Peyer's patch (tissue), 4 donors: ENCODE data around the gene NUMA1.

Source experiments
- POLR2A ChIP-seq, 2 donors: fragments of 450-650 bp; IDR thresholded peaks; one replicate each; pipeline ENCODE4 v1.5.1; 2017; ENCODE audit warnings: antibody characterized with exemption in 2 of 2, mild to moderate bottlenecking in 2 of 2, moderate library complexity in 2 of 2
- TF ChIP-seq, protein P1 (sequence below), 6 experiments: fragments of 450-650 bp in 4 of 6; fragments of 200-600 bp in 2 of 6; sonication (generic) in 1 of 6; IDR thresholded peaks; one replicate each; pipeline ENCODE4 v1.5.1; 2017 to 2019; ENCODE audit warnings: antibody characterized with exemption in 6 of 6, mild to moderate bottlenecking in 3 of 6, moderate library complexity in 1 of 6

GRCh38 chr11:72114570-72114969, 34.2 kb upstream of the NUMA1 start:
- TF ChIP-seq, protein P1, sequence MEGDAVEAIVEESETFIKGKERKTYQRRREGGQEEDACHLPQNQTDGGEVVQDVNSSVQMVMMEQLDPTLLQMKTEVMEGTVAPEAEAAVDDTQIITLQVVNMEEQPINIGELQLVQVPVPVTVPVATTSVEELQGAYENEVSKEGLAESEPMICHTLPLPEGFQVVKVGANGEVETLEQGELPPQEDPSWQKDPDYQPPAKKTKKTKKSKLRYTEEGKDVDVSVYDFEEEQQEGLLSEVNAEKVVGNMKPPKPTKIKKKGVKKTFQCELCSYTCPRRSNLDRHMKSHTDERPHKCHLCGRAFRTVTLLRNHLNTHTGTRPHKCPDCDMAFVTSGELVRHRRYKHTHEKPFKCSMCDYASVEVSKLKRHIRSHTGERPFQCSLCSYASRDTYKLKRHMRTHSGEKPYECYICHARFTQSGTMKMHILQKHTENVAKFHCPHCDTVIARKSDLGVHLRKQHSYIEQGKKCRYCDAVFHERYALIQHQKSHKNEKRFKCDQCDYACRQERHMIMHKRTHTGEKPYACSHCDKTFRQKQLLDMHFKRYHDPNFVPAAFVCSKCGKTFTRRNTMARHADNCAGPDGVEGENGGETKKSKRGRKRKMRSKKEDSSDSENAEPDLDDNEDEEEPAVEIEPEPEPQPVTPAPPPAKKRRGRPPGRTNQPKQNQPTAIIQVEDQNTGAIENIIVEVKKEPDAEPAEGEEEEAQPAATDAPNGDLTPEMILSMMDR (IDR thresholded peaks at IDR 0.05), result no peak
- no peak for TF ChIP-seq POLR2A (IDR thresholded peaks at IDR 0.05)
